SU-DHL-6 (cell line): Measurements from ENCODE around the gene OR56A5.

ENCODE experiments used
- H2AFZ ChIP-seq: fragments of 200-600 bp; sonication (generic); 2 replicates; pipeline ENCODE4 v1.6.1; 2014; ENCODE audit warnings: low read depth, mild to moderate bottlenecking, moderate library complexity, mixed read lengths, antibody characterized with exemption, low read length; ENCODE audit not compliant: severe bottlenecking
- H3F3A ChIP-seq: fragments of 200-600 bp; shearing (Covaris generic); 2 replicates; pipeline ENCODE4 v1.6.0; 2016; ENCODE audit warnings: antibody characterized with exemption, mild to moderate bottlenecking; ENCODE audit not compliant: insufficient read depth
- H3K27ac ChIP-seq: fragments of 200-600 bp; sonication (generic); 2 replicates; pipeline ENCODE4 v1.5.1; 2016; ENCODE audit warnings: low read depth, mild to moderate bottlenecking, low read length, moderate library complexity, mixed read lengths
- H3K27me3 ChIP-seq: fragments of 200-600 bp; sonication (generic), shearing (Covaris generic); 2 replicates; pipeline ENCODE4 v1.6.0; 2014; ENCODE audit warnings: mild to moderate bottlenecking, low read length
- H3K36me3 ChIP-seq: fragments of 200-600 bp; sonication (generic); 2 replicates; pipeline ENCODE4 v1.6.1; 2014; ENCODE audit warnings: mild to moderate bottlenecking, low read length, mixed read lengths
- H3K4me2 ChIP-seq: fragments of 300-600, 200-600 bp; shearing (Covaris generic), sonication (generic); 2 replicates; pipeline ENCODE4 v1.6.0; 2014; ENCODE audit warnings: low read length, low read depth, mild to moderate bottlenecking; ENCODE audit not compliant: poor library complexity, severe bottlenecking
- H3K4me3 ChIP-seq: fragments of 200-600 bp; sonication (generic); 2 replicates; pipeline ENCODE4 v1.5.1; 2014; ENCODE audit warnings: antibody characterized with exemption, low read length, mild to moderate bottlenecking, mixed read lengths; ENCODE audit not compliant: insufficient read depth, poor library complexity, severe bottlenecking
- H3K79me2 ChIP-seq: fragments of 200-600 bp; sonication (generic); 2 replicates; pipeline ENCODE4 v1.6.1; 2014; ENCODE audit warnings: mild to moderate bottlenecking, low read length, moderate library complexity; ENCODE audit not compliant: insufficient read depth
- H3K9ac ChIP-seq: fragments of 200-600 bp; sonication (generic); 2 replicates; pipeline ENCODE4 v1.7.0; 2014; ENCODE audit warnings: mild to moderate bottlenecking, low read length
- H3K9me2 ChIP-seq: fragments of 200-600 bp; sonication (generic); replicated peaks from 2 replicates; pipeline ENCODE4 v1.6.1; 2014; ENCODE audit warnings: low read length; ENCODE audit not compliant: insufficient read depth
- H3K9me3 ChIP-seq: fragments of 200-600 bp; sonication (generic); 2 replicates; pipeline ENCODE4 v1.6.1; 2014; ENCODE audit warnings: low read length, mixed read lengths; ENCODE audit not compliant: insufficient read depth
- H4K20me1 ChIP-seq: fragments of 200-600 bp; sonication (generic); 2 replicates; pipeline ENCODE4 v1.6.1; 2014; ENCODE audit warnings: low read depth, mild to moderate bottlenecking, antibody characterized with exemption, low read length, moderate library complexity, mixed read lengths
- CTCF ChIP-seq: fragments of 200-600 bp; sonication (generic); IDR thresholded peaks from one replicate; pipeline ENCODE4 v1.5.1; 2017; ENCODE audit warnings: antibody characterized with exemption, mild to moderate bottlenecking, low read length, moderate library complexity; ENCODE audit not compliant: insufficient read depth, poor library complexity, severe bottlenecking
- EZH2phosphoT487 ChIP-seq: fragments of 200-600 bp; sonication (generic), shearing (Covaris generic); conservative IDR thresholded peaks from 2 replicates; pipeline ENCODE4 v1.6.1; 2018; ENCODE audit warnings: mild to moderate bottlenecking, antibody characterized with exemption, low read length, moderate library complexity, mixed read lengths

Gene OR56A5

GRCh38 chr11:6006395-6006794 is 38.1 kb upstream of the OR56A5 start:
- Histone ChIP-seq H3K4me2 (no peak overlapping the region), H3K27me3 (no peaks in the 10 kb centered on the region), H2AFZ (no peak overlapping the region), H3K4me3 (no peak overlapping the region), H3K36me3 (no peaks in the 10 kb centered on the region), H3K9ac (no peak overlapping the region), H3F3A (no peaks in the 10 kb centered on the region), H3K27ac (no peak overlapping the region), H3K79me2 (no peaks in the 10 kb centered on the region), H3K9me3 (no peaks in the 10 kb centered on the region), H4K20me1 (no peaks in the 10 kb centered on the region), H3K9me2 (no peaks in the 10 kb centered on the region)
- no peak for TF ChIP-seq CTCF
- TF ChIP-seq EZH2phosphoT487 = no peak

DNA sequence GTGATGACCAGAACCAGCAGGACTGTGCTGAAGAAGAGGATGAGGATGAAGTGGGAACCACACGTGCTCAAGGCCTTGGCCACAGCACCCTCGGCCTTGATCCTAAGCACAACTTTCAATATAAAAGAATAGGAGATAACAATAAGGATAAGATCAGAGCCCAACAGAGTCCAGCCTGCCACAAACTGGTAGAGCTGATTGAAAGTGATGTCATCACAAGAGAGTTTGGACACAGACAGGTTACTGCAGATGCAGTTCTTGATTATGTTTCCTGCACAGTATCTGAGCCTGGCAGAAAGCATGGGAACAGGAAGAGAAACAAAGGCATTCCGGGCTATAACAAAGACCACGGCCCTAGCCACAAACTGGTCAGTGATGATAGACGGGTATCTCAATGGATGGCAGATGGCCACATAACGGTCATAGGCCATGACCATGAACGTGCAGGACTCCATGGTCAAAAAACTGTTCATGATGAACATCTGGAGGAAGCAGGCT is 34.0 kb upstream of the OR56A5 start:
- Histone ChIP-seq H4K20me1 (no peaks in the 10 kb centered on the region), H3K27ac (no peak overlapping the region), H3K4me2 (no peak overlapping the region), H3K4me3 (no peak overlapping the region), H3K27me3 (no peaks in the 10 kb centered on the region), H3F3A (no peaks in the 10 kb centered on the region), H3K79me2 (no peaks in the 10 kb centered on the region), H3K9ac (no peak overlapping the region), H3K36me3 (no peaks in the 10 kb centered on the region), H3K9me2 (no peaks in the 10 kb centered on the region), H3K9me3 (no peaks in the 10 kb centered on the region), H2AFZ (no peak overlapping the region)
- TF ChIP-seq CTCF (no peak), EZH2phosphoT487 (no peak)

GRCh38 chr11:5994791-5995190 is 26.5 kb upstream of the OR56A5 start:
- Histone ChIP-seq H2AFZ (no peak overlapping the region), H3K9ac (no peak overlapping the region), H3K9me2 (no peaks in the 10 kb centered on the region), H3F3A (no peaks in the 10 kb centered on the region), H3K4me2 (no peak overlapping the region), H3K4me3 (no peak overlapping the region), H3K79me2 (no peaks in the 10 kb centered on the region), H3K27ac (no peak overlapping the region), H3K27me3 (no peaks in the 10 kb centered on the region), H3K9me3 (no peaks in the 10 kb centered on the region), H4K20me1 (no peaks in the 10 kb centered on the region), H3K36me3 (no peaks in the 10 kb centered on the region)
- TF ChIP-seq EZH2phosphoT487 (no peak), CTCF (no peak)
